ENCODE results near the gene MBTPS1. TPM values are rescaled to one million over a fixed set of nuclear protein-coding genes. Genes with fewer than 3 reads are reported as not detected.
"Not testable (repeated sequence)": the region's sequence is repeated elsewhere in the genome, so short reads cannot be mapped to it uniquely, and the experiment has no call there.

MBTPS1 gene
- polyA plus RNA-seq, 3 donors = 26.4 to 73.8 (median 28.0) TPM

DNA sequence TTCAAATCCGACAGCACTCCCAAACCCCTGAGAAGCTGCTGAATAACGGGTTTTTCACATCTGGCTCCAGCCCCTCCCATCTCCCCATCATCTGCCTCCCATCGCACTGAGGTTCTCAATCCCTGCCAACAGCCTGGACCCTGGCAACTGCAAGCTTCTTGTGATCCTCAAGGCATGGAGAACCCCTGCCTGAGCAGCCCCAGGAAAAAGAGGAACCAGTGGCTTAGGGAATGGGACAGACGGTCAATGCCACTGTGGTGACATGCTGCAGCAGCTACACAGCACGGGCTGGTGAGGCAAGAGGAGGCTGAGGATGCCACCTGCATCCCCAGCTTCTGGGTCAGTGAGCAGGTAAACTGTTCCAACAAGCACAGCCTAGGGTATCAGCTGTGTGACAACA is 3.3 kb upstream of the MBTPS1 start:
- Mint-ChIP-seq H3K4me1 (peaks cover 19% of the 10 kb centered on the region), H3K9me3 (peaks cover 0 to 1% (median 0%) of the 10 kb centered on the region in 7 donors), H3K27me3 (ENCODE audit: low read depth in 3 of 3) (peaks cover 0 to 6% (median 1%) of the 10 kb centered on the region in 3 donors), H3K27ac (peak overlapping the region in 1 of 7 donors; percentile 38), H3K36me3 (peaks cover 21 to 22% of the 10 kb centered on the region in 2 donors), H3K4me3 (no peak overlapping the region)
- TF ChIP-seq, protein P1, sequence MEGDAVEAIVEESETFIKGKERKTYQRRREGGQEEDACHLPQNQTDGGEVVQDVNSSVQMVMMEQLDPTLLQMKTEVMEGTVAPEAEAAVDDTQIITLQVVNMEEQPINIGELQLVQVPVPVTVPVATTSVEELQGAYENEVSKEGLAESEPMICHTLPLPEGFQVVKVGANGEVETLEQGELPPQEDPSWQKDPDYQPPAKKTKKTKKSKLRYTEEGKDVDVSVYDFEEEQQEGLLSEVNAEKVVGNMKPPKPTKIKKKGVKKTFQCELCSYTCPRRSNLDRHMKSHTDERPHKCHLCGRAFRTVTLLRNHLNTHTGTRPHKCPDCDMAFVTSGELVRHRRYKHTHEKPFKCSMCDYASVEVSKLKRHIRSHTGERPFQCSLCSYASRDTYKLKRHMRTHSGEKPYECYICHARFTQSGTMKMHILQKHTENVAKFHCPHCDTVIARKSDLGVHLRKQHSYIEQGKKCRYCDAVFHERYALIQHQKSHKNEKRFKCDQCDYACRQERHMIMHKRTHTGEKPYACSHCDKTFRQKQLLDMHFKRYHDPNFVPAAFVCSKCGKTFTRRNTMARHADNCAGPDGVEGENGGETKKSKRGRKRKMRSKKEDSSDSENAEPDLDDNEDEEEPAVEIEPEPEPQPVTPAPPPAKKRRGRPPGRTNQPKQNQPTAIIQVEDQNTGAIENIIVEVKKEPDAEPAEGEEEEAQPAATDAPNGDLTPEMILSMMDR (IDR thresholded peaks at IDR 0.05) = no peak
- no peak overlapping the region for H2AFZ ChIP-seq (ENCODE audit: insufficient read depth, low read depth, low read length, poor library complexity, severe bottlenecking)
- H3K4me3 ChIP-seq (replicated peaks in 1 of 3; ENCODE audit: low read depth in 2 of 3, low read length in 3 of 3) = no peak overlapping the region
- H3K79me2 ChIP-seq (ENCODE audit: insufficient read depth, low read length) = peaks cover 14% of the 10 kb centered on the region
- H3K27ac ChIP-seq (ENCODE audit: low read depth in 1 of 2, low read length in 2 of 2) = no peak overlapping the region
- H3K4me2 ChIP-seq (replicated peaks; ENCODE audit: extremely low read depth, low read length, poor library complexity, severe bottlenecking) = no peak overlapping the region
- H3K9ac ChIP-seq (ENCODE audit: insufficient read depth, low read length, poor library complexity, severe bottlenecking) = no peak overlapping the region
- no peak for DNase-seq
- H3K9me3 ChIP-seq (replicated peaks in 1 of 2; ENCODE audit: control insufficient read depth in 1 of 2, insufficient read depth in 1 of 2, low read length in 2 of 2) = no peaks in the 10 kb centered on the region
- H3K27me3 ChIP-seq (ENCODE audit: control insufficient read depth in 2 of 2, insufficient read depth in 2 of 2, low read length in 2 of 2) = no peaks in the 10 kb centered on the region
- peaks cover 15 to 29% of the 10 kb centered on the region in 2 donors for H3K36me3 ChIP-seq (replicated peaks in 1 of 2; ENCODE audit: control insufficient read depth in 1 of 2, insufficient read depth in 2 of 2, low read length in 2 of 2)
- intact Hi-C loops (cut with micrococcal nuclease) = no loop called here
- 70% methylated on average over 4 of the region's 5 CpGs for WGBS (ENCODE audit: insufficient coverage)
- H3K4me1 ChIP-seq (ENCODE audit: control insufficient read depth in 1 of 2, insufficient read depth in 2 of 2, low read length in 2 of 2) = peaks cover 21 to 25% of the 10 kb centered on the region in 2 donors
- H4K20me1 ChIP-seq (ENCODE audit: insufficient read depth, low read length) = peaks cover 4% of the 10 kb centered on the region

DNA sequence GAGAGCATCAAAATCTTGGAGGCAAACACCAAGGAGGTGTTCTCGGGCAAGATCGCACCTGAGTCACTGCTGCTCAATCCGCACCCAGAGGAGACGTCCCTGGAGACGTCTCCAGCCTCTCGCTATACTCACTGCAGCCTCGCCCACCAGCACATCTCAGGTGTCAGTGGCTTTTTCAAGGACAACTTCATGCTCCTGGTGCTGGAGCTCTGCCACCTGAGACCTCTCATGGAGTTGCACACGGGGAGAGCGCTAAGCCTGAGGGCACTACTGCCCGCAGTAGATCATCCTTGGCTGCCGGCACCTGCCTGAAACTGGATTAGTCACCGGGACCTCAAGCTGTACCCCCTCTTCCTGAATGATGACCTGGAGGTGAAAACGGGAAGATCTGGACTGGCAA is 2.6 kb upstream of the MBTPS1 start:
- H3K4me1 Mint-ChIP-seq = peaks cover 26% of the 10 kb centered on the region
- intact Hi-C loops (cut with micrococcal nuclease) = loop anchor here in 1 of 2 donors (5.0 kb wide), 1 partner anchor 37 kb away; no protein-coding TSS in a partner anchor
- peaks cover 0 to 6% (median 1%) of the 10 kb centered on the region in 3 donors for H3K27me3 Mint-ChIP-seq (ENCODE audit: low read depth in 3 of 3)
- H3K9me3 ChIP-seq (replicated peaks in 1 of 2; ENCODE audit: control insufficient read depth in 1 of 2, insufficient read depth in 1 of 2, low read length in 2 of 2) = no peaks in the 10 kb centered on the region
- H3K36me3 Mint-ChIP-seq = peaks cover 16 to 19% of the 10 kb centered on the region in 2 donors
- no peak overlapping the region for H2AFZ ChIP-seq (ENCODE audit: insufficient read depth, low read depth, low read length, poor library complexity, severe bottlenecking)
- 98% methylated on average over 13 of the region's 13 CpGs for WGBS (ENCODE audit: insufficient coverage)
- no peak overlapping the region for H3K4me3 ChIP-seq (replicated peaks in 1 of 3; ENCODE audit: low read depth in 2 of 3, low read length in 3 of 3)
- no peak overlapping the region for H3K27ac ChIP-seq (ENCODE audit: low read depth in 1 of 2, low read length in 2 of 2)
- no peaks in the 10 kb centered on the region for H3K27me3 ChIP-seq (ENCODE audit: control insufficient read depth in 2 of 2, insufficient read depth in 2 of 2, low read length in 2 of 2)
- H3K4me1 ChIP-seq (ENCODE audit: control insufficient read depth in 1 of 2, insufficient read depth in 2 of 2, low read length in 2 of 2) = peaks cover 28 to 31% of the 10 kb centered on the region in 2 donors
- TF ChIP-seq, protein P1 (IDR thresholded peaks at IDR 0.05) = no peak
- no peak overlapping the region for H3K4me3 Mint-ChIP-seq
- peaks cover 0 to 1% (median 0%) of the 10 kb centered on the region in 7 donors for H3K9me3 Mint-ChIP-seq
- H4K20me1 ChIP-seq (ENCODE audit: insufficient read depth, low read length) = peaks cover 4% of the 10 kb centered on the region
- no peak overlapping the region for H3K27ac Mint-ChIP-seq
- no peak for DNase-seq
- H3K9ac ChIP-seq (ENCODE audit: insufficient read depth, low read length, poor library complexity, severe bottlenecking) = no peak overlapping the region
- peaks cover 13 to 26% of the 10 kb centered on the region in 2 donors for H3K36me3 ChIP-seq (replicated peaks in 1 of 2; ENCODE audit: control insufficient read depth in 1 of 2, insufficient read depth in 2 of 2, low read length in 2 of 2)
- no peak overlapping the region for H3K4me2 ChIP-seq (replicated peaks; ENCODE audit: extremely low read depth, low read length, poor library complexity, severe bottlenecking)
- H3K79me2 ChIP-seq (ENCODE audit: insufficient read depth, low read length) = peaks cover 20% of the 10 kb centered on the region

- not testable (repeated sequence) for H2AFZ ChIP-seq (ENCODE audit: insufficient read depth, low read depth, low read length, poor library complexity, severe bottlenecking); DNase-seq; H3K27ac ChIP-seq (ENCODE audit: low read depth in 1 of 2, low read length in 2 of 2); H3K4me2 ChIP-seq (replicated peaks; ENCODE audit: extremely low read depth, low read length, poor library complexity, severe bottlenecking); H3K9me3 ChIP-seq (replicated peaks in 1 of 2; ENCODE audit: control insufficient read depth in 1 of 2, insufficient read depth in 1 of 2, low read length in 2 of 2); H3K27me3 ChIP-seq (ENCODE audit: control insufficient read depth in 2 of 2, insufficient read depth in 2 of 2, low read length in 2 of 2); H3K27ac Mint-ChIP-seq; H3K27me3 Mint-ChIP-seq (ENCODE audit: low read depth in 3 of 3); H3K9ac ChIP-seq (ENCODE audit: insufficient read depth, low read length, poor library complexity, severe bottlenecking); H3K4me3 ChIP-seq (replicated peaks in 1 of 3; ENCODE audit: low read depth in 2 of 3, low read length in 3 of 3); H3K9me3 Mint-ChIP-seq
- peak overlapping the region in 1 of 2 donors; percentile 15 for H3K4me3 Mint-ChIP-seq
- Histone ChIP-seq H3K4me1 (ENCODE audit: control insufficient read depth in 1 of 2, insufficient read depth in 2 of 2, low read length in 2 of 2) (peaks cover 38 to 41% of the 10 kb centered on the region in 2 donors), H3K36me3 (replicated peaks in 1 of 2; ENCODE audit: control insufficient read depth in 1 of 2, insufficient read depth in 2 of 2, low read length in 2 of 2) (peaks cover 6 to 16% of the 10 kb centered on the region in 2 donors), H4K20me1 (ENCODE audit: insufficient read depth, low read length) (peaks cover 14% of the 10 kb centered on the region), H3K79me2 (ENCODE audit: insufficient read depth, low read length) (peaks cover 31% of the 10 kb centered on the region)
- H3K36me3 Mint-ChIP-seq = peaks cover 13% of the 10 kb centered on the region in 2 donors
- intact Hi-C loops (cut with micrococcal nuclease) = loop anchor here in 1 of 2 donors (5.0 kb wide), 1 partner anchor 36 kb away; no protein-coding TSS in a partner anchor
- peaks cover 29% of the 10 kb centered on the region for H3K4me1 Mint-ChIP-seq
- WGBS (ENCODE audit: insufficient coverage) = 94% methylated on average over 3 of the region's 5 CpGs
Measured at GRCh38 chr16:84118315-84118714, 1.6 kb upstream of the MBTPS1 start.

Data from CD14-positive monocyte (primary cell).